Stimulated activated CD8-positive, alpha-beta memory T cell treated with anti-CD3 and anti-CD28 coated beads, Interleukin-12 subunit alpha, Interleukin-12 subunit beta, amount 100 ng/mL, for 24 hours (primary cell): ENCODE results near the gene KCNG4.
"Not testable (repeated sequence)": the region's sequence is repeated elsewhere in the genome, so short reads cannot be mapped to it uniquely, and the experiment has no call there.

Source experiments
- DNase-seq: peaks from one replicate; pipeline ENCODE4 v3.0.0-alpha.2; 2020; ENCODE audit errors: extremely low read depth

The KCNG4 gene

GRCh38 chr16:84234321-84235241, 5.2 kb downstream of the KCNG4 start:
- DNase-seq = no peak

DNA sequence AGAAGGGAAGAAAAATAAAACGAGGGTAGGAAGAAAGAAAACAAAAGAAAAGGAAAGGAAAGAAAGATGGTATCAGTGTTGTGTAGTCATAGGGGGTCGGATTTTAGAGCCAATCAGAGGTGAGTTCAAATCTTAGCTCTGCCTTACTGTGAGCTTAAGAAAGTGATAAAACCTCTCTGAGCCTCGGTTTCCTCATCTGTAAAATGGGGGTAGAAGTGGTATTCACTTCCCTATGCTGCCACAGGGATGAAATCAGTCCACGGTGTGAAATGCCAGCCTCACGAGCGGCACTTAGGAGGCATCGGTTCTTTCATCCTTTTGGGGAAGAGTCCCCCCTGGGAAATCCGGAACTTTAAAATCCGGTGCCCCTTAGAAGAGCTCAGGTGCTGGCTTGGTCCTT, 6.1 kb downstream of the KCNG4 start:
- DNase-seq = no peak

DNA sequence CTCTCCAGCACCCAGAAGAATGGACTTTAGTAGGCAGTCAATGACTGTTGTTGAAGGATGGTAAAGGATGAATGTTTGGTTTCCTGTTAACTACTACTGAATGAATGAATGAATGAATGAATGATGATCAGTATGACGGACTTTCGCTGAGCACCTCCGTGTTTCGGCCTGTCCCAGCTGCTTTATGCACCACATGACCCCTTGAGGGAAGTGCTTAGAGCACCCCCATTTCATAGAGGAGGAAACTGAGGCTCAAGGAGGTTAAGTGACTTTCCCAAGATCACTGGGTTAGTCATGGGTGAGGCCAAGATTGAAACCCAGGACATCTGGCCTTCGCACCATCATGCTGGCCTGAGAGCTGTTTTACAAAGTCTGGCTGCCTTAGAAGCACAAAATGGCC, 6.8 kb downstream of the KCNG4 start:
- DNase-seq = no peak

- DNase-seq = no peak
These were observed 7.8 kb downstream of the KCNG4 start for GRCh38 chr16:84232060-84232459.

DNA sequence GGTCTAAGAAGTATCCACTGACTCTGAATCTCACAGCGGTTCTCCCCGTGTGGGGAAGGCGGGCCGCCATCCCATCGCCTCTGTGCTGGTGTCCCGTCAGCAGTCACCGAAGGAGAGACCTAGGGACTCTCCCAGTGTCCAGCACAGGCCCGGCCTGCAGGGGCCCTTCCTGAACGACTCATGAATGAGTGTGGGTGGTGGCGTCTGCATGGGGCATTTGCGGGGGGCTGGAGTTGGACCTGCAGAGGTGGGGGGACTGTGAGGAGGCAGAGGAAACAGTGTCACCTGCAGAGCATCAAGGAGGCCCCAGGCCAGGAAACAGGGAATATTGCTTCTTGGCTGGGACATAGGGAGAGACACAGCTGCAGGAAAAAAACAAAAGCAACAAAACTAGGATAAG, 10.3 kb downstream of the KCNG4 start:
- DNase-seq = no peak

- no peak for DNase-seq
These were observed 11.5 kb downstream of the KCNG4 start for GRCh38 chr16:84228256-84228838.

DNA sequence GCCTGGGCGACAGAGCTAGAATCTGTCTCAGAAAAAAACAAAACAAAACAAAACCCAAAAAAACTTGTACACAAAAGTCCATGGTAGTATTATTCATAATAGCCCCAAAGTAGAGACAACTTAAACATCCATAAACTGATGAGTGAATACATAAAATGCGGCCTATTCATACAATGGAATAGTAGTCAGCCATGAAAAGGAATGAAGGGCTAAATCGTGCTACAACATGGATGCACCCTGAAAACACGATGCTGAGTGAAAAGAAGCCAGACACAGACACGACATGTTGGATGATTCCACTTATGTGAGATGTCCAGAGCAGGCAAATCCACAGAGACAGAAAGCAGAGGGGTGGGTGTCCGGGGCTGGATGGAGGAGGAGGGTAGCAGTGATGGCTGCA, 12.3 kb downstream of the KCNG4 start:
- no peak for DNase-seq

DNA sequence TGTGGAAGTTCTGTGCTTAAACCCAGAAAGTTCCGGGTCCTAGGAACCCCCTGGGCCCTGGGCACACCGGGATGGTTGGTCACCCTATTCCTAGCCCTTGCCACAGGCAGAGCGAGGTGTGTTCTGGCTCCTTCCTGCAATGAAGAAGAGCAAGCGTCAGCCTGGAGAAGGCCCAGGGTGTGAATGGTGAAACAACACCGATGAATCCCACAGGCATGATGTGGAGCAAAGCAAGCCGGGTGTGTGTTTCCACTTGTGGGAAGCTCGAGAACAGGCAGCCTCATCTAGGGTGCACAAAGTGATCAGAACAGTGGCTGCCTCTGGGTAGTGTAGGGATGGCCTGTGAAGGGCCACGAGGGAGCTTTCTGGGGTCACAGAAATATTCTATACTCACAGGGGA, 13.8 kb downstream of the KCNG4 start:
- DNase-seq = no peak

GRCh38 chr16:84225571-84225970, 14.2 kb downstream of the KCNG4 start:
- no peak for DNase-seq

DNA sequence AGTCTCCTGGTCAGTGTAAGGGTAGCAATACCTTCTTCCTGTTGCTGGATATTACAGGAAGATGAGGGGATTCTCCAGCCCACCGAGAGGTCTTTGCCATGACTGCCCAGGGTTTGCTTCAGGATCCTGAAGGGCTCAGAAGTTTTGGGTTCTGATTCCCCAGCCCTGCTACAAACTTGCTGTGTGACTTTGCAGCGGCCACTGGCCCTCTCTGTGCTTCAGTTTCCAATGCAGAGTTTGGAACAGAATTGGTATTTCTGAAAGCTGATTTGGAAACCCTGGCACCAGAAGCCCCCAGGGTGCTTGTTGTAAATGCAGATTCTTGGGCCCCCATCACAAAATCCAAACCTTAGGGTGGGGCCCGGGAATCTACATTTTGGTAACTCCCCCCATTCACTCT, 14.7 kb downstream of the KCNG4 start:
- no peak for DNase-seq

- DNase-seq = no peak
These were observed 15.3 kb downstream of the KCNG4 start for GRCh38 chr16:84224554-84224953.

GRCh38 chr16:84223456-84223855, 16.4 kb downstream of the KCNG4 start:
- DNase-seq = no peak

DNA sequence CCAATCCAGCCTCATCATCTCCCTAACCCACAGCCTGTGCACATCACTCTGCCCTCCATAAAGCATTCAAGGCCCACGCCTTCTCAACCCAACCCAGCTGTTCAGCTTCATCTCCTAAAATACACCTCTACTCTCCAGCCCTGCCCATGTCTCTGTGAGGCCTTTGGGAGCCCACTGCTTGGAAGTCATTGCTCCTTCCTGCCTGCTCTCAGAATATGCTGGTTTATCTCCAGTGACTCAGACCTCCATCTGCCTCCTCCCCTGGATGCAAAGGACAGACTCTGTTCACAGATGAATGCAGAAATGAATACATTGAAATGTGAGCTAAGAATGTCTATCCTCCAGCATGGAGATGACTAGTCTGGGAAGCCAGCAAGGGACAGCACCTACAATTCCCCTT, 19.0 kb downstream of the KCNG4 start:
- no peak for DNase-seq

DNA sequence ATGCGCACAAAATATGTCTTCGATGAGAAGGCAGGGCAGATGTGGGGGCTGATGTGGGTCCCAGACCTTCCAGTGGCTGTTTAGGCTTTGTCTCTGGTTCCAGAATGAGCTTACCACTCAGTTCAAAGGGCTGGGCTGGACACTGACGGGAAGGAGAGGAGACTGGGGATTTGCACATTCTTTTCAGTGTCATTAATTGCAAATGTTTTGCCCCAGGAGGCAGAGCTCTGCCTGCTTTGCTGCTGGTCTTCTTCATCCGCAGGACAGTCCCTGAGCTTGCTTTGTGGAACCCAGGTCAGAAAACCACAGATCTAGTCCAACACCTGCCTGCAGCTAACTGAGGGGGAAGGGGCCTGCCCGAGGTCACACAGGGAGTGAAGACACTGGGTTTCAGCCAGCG, 20.9 kb downstream of the KCNG4 start:
- no peak for DNase-seq

DNA sequence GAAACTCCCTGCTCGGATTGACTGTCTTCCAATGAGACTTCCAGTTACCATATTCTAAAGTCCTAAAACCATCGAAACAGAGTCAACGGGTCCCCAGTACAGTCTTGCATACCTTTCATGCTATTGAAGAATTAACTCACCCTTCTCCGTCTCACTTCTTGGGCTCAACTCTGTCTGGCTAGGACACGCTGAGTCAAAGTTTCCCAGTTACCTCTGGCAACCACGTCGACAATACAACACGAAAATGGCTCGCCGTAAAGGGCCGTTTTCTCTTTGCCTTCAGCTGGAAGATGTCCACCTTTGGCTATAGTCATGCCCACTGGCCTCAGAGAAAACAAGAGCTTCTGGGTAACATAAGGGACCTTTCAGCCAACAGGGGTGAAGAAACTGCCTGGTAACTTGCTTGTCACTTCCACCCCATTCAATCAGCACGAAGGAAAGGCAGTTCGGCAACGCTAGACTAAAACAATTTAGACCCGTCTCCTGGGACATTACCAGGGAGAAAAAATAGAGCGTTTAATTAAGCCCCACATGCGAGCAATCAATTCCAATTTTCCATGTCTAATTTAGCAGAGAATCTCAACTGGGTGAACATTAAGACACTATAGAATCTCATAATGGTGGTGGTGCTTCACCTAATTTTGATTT, 21.5 kb downstream of the KCNG4 start:
- no peak for DNase-seq

DNA sequence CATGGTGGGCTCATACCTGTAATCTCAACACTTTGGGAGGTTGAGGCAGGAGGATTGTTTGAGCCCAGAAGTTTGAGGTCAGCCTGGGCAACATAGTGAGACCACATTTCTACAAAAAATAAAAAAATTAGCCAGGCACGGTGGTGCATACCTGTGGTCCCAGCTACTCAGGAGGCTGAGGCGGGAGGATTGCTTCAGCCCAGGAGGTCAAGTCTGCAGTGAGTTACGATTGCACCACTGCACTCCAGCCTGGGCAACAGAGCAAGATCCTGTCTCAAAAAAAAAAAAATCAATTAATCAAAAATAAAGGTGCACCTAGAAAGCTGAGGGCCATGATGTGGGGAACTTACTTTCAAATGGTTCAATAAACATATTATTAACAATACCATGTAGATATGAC, 23.7 kb downstream of the KCNG4 start:
- DNase-seq = not testable (repeated sequence)

DNA sequence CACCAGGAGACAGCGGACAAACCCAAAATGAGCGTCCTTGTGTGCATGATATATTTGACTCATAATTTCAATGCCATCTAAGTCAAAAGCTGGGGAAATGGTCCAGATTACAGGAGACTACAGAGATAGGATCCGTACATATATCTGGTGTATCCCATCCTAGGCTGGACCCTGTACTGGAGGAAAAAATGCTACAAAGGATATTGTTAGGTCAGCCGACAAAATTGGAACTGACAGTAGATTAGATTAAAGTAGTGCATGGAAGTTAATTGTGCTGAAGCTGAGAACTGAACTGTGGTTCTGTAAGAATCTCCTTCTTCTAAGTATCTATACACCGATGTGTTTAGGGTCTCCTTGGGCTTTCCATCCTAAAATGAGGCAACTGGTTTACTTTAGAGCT, 24.3 kb downstream of the KCNG4 start:
- DNase-seq = no peak

- DNase-seq = no peak
These were observed 25.3 kb downstream of the KCNG4 start for GRCh38 chr16:84214451-84215066.

GRCh38 chr16:84212631-84213030, 27.2 kb downstream of the KCNG4 start:
- DNase-seq = no peak

- DNase-seq = no peak
These were observed 27.7 kb downstream of the KCNG4 start for GRCh38 chr16:84212154-84212553.

DNA sequence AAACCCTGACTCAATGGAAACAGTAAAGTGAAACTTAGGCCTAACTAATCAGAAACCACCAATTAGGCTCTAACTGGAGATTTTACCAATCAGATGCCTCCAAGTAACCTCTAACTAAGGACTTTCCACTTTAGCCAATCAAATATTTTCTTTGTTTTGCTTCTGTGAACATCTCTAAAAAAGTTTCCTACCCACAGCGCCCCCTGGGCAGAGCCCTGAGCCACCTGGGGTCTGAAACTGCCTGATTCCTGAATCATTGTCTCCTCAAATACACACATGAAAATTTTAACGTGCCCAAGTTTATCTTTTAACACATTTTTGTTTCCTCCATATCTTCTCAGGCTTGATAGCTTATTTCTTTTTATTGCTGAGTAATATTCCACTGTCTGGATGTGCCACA, 29.8 kb downstream of the KCNG4 start:
- no peak for DNase-seq

DNA sequence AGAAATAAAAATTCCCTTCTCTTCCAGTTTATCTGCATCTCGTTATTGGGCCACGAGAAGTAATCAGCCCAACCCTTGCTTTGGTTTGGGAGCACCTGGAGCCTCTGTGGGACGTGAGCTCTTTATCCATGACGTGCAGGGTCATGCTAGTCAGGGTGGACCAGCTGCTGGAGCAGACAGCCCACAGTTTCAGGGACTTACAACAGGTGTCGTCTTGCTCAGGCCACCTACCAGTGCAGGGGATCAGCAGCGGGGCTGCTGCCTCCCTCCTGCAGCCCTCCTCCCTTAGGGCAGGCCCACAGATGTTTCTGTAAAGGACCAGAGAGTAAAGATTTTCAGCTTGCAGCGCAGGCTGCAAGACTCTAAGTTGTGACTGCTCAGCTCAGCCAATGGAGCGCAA, 31.9 kb downstream of the KCNG4 start:
- no peak for DNase-seq

- no peak for DNase-seq
These were observed 32.6 kb downstream of the KCNG4 start for GRCh38 chr16:84207251-84207650.
